CD4-positive, alpha-beta T cell treated with Interleukin-4 for 4 hours (primary cell): ENCODE results near the gene SGTA.
"Not testable (repeated sequence)": the region's sequence is repeated elsewhere in the genome, so short reads cannot be mapped to it uniquely, and the experiment has no call there.

Experiments used
- DNase-seq: peaks from one replicate; pipeline ENCODE4 v3.0.0-alpha.2; 2020

The SGTA gene

DNA sequence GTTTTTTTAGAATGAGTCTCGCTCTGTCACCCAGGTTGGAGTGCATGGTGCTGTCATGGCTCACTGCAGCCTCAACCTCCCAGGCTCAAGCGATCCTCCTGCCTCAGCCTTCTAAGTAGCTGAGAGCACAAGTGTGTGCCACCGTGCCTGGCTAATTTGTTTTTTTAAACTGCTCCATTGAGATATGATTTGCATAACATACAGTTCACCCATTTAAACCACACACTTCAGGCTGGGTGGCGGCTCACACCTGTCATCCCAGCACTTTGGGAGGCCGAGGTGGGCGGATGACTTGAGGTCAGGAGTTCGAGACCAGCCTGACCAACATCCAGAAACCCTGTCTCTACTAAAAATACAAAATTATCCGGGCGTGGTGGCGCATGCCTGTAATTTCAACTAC is 9.6 kb upstream of the SGTA start:
- not testable (repeated sequence) for DNase-seq

DNA sequence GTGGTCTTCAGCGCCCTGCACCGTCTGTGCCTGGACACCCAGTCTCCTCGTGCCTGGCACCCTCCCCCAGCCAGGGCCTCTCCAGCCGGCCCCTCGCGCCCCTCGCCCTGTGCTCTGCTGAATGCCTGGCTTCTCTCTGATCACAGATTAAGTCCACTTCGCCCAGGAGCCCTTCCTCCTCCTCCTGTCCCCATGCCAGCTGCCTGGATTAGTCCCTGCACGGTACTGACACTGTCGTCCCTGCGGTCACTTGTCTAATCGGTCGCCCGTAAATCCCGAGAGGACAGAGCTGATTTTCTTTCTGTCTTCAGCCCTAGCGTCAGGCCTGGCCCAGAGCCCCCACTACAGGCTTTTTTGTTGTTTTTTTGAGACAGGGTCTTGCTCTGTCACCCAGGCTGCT is 8.8 kb upstream of the SGTA start:
- no peak for DNase-seq

DNA sequence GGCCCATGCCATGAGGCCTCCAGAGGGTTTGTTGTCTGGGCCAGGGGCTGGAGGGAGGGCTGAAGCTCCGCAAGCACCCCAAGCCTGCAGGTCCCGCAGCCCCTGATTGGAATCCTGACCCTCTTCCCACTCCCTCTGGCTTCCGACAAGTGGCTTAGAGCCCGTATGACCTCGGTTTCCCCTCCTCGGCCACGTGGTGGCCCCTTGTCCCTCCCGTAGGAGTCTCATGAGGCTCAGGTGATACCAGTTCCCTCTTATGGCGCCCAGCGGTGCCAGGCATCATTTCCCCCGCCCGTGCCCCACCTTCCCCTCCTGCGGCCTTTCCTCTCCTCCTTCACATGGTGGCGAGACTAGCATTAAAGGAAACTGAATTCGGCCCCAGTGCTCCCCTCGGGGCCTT is 8.4 kb upstream of the SGTA start:
- DNase-seq: no peak

DNA sequence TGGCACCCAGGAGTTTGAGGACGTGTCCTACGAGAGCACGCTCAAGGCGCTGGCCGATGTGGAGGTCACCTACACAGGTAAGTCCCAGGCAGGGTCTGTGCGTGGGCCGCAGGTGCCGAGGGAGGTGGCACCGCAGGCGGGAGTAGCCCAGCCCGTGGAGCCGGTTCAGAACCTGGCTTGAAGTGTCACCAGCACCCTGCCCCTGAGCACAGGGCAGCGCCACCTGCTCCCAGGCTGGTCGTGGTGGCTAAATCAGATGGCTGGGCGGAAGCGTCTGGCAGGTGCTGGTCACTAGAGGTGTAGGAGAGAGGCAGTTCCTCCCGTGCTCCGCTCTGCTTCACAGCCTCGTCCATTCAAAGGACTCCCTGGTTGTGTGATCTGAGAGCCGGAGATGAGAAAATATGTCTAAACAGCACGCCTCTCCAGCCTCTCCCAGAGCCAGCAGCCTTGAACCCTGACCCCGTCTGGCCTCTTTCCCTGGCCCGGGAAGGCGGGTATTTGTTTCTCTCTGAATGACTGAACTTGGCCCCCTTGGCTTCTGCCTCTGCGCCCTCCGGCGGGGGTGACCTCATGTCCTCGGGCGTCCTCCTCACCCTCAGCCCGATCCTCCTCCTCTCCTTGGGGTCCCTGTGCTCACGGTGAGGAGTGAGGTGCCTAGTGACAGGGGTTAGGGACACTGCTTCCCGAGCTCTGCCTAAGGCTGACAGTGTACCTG is 7.6 kb upstream of the SGTA start:
- DNase-seq: no peak

DNA sequence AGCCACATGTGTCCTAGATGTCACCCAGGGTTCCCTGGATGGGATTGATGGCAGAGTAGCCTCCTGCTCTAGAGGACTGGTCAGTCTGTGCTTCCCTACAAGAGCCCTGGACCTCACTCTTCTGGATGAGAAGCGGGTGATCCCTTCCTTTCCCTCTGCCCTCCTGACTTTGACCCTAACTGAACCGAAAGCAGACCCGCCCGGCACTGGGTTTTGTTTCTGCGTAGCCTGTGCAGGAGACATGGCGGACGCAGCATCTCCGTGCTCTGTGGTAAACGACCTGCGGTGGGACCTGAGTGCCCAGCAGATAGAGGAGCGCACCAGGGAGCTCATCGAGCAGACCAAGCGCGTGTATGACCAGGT is 7.1 kb upstream of the SGTA start:
- no peak for DNase-seq

DNA sequence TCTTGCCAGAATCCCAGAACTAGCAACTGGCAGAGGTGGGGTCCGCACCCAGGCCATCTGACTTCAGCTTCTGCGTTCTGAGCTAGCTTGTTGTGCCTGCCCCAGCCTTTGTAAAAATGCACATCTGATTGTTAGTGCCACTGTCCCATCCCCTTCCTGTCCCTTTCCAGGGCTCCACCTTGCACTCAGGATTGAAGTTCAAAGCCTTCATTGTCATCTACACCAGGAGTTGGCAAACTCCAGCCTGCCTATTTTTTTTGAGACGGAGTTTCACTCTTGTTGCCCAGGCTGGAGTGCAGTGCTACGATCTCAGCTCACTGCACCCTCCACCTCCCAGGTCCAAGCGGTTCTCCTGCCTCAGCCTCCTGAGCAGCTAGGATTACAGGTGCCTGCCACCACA is 5.2 kb upstream of the SGTA start:
- no peak for DNase-seq

DNA sequence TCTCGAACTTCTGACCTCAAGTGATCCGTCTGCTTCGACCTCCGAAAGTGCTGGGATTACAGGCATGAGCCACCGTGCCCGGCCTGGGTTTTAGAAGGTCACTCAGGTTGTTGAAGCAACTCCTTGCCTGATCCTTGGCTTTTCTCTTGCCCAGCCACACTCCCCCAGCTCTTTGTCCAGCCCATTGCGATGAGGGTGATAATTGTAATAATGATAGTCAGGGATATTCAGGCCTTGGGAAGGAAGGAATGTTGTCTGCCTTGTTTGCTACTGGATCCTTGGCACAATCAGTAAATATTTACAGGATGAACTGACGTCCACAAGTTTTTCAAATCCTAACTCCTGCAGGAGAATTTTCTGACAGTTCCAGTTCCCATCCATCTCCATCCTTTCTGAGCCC is 4.0 kb upstream of the SGTA start:
- no peak for DNase-seq

DNA sequence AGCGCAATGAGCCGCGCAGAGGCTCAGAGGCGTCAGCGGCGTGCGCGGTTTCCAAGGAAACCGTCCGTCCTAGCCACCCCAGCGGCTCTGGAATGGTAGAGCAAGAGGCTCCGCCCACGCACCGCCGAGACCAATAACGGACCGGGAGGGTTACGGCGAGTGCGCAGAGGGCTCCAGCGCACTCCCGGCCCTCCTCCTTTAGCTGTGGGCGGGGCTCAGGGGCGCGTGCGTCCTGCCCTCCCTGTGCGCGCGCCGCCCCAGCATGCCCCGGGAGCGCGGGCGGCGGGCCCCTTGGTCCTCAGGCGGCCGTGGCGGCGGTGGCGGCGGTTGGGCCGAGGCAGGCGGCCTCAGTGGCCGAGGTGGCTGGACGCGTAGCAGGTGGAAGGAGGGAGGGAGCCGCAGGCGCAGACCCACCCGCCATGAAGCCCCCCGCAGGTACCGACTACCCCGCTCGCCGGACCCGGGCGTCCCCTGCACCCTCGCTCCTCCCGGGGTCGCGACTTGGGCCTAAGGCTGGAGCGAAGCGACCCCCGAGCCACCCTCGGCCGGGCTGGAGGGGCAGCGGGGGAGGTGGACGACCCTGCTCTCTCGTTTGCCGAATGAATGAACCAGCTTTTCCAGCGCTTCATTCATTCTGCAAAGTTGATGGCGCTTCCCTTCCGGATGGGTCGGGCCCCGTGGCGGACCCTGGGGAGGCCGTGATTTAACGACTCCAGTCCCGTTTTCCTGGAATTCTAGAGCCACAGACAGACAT is 2.3 kb upstream of the SGTA start, which contains the start of gene THOP1:
Gene THOP1, plus strand, starts transcription at position 260 of the 754 bp plus-strand sequence. Its CDS starts 160 bp downstream, at position 420.
- DNase-seq: peak; percentile 97

DNA sequence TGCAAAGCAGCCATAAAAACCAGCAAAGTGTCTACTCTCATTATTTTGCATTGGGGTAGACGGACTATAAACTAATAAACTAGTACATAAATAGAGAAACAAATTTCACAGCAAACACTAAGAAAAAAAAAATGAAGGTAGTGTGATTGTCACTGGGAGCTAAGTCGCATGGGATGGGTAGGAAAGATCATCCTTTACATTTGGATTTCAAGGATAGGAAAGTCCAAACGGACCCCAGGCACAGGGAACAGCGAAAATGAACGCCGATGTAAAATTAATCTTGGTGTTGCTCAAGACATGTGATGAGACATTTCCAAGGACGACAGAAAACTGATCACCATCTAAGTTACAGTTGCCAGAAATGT is 690 bp upstream of the SGTA start:
- no peak for DNase-seq

DNA sequence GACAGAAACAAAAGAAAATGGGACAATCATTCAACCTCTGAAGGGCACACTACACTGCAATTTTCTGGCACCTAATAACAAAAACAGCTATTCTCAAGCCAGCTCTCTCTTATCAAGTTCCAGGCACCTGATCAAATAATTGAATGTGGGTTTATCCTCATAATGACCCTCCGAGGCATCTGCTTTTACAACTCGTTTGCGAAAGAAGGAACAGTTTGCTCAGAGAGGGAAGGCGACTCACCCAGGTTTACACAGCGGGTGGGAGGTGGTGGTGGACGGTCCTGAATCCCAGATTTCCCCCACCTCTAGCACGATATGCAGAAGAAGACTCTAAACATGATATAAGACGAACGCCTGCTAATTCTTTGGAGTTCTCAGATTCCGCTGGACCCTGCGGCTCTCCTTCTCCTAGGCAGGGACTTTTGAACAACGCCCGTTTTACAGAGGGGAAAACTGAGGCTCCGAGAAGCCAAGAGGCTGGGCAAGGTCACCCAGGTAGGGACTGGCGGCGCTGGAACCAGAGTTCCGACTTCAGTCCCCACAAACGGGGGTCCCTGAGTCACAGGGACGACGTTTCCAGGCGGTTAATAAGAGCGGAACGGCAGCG is 641 bp downstream of the SGTA start:
- DNase-seq: no peak

DNA sequence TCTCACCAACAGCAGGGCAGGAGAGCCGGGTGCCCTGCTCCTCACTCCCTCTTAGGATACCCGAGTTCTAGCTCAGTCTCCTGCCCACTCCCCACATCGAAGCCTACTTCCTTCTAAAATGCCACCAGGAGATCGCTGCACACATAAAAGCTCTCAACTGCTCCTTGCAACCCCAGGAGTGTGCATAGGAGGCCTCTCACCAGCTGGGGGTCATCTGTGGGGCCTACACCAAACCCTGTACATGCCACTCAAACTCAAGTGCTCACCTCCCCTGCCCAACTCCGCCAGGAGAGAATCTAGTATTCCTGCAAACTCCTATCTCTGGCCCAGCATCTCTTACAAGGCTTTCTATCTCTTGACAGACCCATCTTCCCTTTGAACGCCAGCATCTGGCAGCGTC is 2.8 kb downstream of the SGTA start:
- no peak for DNase-seq

DNA sequence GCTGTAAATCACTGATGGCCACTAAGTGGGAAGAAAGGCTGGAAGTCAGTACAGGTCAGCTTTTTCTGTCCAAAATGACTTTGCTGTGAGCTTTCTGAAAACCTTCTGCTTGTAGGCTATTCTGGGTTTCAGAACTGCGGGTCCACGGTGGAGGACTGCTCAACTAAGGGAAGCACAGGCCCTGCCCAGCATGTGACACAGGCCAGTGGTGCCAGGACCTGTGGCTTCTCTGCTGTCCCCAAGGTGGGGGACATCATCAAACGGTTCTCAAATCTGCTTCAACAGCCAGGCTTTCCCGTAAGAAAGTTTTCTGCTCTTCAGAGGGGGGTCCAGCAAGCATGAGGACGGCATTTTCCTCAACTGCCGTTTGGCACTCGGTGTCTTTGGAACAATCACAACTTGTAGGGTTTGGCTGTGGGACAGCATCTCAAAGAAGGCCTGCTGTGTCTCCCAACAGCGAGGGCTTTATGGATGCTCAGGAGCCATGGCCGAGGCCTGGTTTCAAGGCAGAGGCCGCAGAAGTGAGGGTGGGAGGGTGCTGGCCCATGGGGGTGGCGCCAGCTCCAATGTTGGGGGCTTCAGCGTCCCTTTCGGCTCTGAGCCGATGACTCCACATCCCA is 3.8 kb downstream of the SGTA start:
- DNase-seq: no peak

DNA sequence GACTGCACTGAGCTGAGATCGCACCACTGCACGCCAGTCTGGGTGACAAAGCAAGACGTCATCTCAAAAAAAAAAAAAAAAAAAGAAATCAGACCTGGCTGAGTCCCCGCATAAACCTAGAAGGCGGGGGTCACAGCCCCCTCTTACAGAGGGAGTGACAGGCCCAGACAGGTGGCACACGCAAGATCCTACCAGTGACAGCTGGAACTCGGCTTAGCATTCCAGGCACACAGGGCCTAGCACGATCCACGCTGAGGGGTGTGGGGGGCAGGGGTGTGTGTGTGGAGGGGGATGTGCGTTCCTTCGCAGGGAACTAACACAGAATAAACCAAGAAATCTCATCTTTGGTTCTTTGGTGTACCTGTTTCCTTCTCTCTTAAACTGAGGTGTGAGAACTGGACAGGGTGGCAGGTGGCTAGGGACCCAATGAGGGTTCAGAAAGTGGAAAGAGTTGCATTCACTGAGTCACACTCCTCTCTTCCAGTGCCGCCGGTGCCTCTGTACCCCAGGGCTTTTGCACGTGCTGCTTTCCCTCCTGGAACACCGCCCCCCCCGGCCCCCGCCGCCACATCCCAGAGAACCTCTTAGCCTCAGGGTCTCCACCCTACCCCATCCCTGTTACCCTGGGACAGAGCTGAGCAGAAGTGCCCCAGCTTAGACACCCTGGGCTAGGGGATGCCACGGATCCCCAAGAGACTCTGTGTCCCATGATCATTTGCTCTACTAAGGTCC is 5.0 kb downstream of the SGTA start:
- no peak for DNase-seq

DNA sequence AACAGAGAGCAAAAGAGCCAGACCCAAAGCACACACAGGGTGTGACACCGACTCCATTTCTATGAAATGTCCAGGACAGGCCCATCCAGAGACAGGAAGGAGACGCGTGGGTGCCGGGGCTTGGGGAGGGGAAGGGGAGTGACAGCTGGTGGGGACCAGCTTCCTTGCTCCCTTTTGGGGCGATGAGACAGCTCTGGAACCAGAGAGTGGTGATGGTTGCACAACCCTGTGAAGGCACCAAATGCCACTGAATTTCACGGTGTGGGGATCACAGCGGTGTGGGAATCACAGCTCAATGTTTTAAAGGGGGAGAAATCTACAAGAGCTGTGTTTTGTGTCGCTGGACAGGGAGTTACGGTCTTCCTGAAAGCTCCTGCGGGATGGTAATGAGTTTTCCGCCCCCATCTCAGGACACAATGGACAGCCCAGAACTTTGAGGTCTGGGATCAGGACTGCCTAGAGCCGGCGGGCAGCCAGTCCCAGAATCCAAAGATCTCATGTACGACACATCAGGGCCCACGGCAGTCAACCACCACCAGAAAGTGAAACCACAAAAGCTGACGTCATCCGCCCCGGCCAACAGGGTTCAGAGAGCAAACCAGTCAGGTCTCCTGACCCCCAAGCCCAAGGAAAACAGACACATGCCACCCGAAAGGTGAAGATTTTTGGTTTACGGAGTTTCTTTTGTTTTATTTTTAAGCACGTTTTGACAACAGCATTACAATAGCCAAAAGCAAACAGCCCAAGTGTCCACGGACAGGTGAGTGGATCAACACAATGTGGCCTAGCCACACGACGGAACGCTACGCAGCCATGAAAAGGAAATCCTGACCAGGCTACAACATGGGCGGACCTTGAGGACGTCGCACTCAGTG is 7.3 kb downstream of the SGTA start:
- peak; percentile 59 for DNase-seq

DNA sequence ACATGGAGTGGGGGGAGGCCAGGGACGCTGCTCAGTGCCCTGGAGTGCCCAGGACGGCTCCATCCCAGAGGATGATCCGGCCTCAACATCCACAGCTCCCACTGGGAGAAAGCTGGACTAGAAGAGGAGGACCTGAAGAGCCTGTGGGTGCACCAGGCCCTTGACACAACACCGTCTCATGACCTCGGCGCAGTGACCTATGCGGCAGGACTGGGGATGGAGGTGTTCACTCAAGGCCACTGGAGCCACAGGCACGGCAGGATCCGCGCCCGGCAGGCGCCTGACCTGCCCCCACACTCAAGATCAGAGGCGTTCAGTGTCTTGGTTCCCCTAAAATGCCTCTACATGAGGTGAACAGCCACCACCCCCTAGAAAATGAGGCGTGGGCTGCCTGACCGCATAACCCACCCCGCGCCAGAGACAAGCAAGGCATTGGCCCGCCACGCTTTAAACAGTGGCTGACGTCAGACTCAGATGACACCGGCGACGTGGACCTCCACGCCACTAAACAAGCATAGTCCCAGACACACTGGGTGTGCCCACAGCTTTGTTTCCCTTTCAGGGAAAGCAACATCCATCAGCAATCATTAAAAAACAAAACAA is 8.0 kb downstream of the SGTA start:
- no peak for DNase-seq

DNA sequence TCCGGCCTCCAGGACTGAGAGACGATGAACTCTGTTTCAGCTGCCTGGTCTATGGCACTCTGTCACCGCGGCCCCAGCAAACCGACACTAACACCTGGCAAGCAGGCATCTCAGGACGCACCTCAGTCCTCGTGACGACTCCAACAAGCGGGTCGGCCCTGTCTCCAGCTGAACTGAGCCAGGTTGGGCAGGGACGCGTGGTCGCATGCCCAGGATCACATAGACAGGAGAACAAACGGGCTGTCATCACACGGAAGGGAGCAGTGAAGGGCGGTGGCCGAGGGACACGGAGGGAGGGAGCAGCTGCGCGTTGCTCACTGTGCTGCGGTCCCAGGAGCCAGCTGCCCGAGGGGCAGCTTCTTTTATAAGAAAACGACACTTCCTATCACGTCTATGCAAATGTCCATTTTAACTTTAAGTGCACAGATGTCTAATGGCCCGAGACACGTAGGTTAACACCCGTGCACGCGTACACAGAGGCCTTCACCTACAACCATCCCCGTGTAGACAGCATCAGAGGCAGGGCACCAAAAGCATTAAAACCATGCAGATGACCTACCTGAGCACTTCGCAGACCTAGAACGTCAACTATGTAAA is 8.9 kb downstream of the SGTA start:
- DNase-seq: no peak

DNA sequence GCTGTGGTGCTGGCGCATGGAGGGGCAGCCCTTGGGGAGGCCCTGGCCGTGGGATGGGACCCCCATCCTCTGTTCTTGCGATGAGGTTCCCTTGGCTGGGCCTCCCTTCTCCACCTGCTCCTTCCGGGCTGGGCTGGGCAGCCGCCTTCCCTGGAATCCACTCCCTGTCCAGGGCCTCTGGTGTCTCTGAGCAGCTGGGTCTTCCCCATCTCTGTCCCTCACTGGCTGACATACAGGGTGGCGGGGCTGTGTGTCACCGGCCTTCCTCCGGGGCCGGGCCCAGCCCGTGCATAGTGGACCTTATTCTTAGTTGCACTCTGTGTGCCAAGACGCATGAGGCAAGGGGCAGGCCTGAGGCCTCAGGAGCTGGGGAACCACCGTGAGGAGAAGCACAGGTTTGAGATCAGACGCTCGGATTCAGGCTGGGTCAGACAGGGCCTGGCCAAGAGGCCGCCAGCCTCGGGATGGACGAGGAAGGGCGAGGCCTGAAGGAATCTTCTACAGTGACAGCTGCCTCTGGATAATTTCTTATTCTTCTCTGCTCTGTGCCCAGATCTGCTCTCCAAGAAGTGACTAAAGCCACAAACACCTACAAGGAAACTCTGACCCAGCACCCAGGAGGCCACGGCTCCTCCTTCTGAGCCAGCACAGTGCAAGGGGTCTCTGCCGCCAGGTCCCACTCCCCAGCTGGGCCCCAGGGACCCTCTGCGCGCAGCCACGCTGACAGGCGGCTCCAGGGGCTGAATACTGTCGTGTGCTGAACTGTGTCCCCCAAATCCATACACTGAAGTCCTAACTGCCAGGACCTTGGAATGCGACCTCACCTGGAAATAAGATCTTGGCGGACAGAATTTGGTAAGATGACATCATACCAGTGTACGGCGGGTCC is 11.0 kb downstream of the SGTA start:
- no peak for DNase-seq

DNA sequence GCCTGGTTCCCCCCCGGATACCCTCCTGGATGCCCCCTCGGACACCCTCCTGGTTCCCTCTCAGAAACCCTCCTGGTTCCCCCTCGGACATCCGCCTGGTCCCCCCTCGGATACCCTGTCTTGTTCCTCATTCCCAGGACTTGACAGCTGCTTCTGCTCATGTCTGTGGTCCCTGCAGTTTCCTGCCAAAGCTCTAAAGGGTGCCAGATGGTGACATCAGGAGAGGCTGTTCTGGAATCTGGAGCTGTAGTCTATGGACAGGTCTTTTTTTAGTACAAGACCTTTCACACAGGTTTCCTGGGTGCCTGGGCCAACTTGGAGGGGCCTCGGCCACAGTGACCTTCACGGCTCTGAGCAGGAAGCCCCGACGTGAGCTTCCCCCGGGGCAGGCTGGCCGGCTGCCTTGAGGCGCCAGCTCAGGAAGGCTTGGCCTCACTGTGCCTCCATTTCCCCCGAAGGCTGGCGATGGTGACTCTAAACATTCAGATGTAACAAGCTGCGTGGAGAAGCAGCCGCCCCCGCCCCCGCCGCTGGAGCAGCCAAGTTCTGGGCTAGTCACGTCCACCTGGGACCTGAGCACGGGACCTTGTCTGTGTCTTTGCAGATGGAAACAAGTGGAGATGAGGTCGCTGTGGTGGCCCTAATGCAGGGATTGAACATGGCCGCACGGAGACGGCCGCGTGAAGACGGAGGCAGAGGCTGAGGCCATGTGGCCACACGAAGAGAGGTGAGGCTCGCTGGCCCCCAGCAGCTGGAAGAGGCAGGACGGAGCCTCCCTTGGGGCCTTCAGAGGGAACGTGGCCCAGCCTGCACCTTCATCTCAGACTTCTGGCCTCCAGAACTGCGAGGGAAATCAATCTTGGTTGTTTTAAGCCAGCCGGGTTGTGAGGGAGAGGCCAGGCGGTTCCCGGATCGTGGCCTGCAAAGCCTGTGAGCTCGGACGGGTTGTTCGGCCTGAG is 12.7 kb downstream of the SGTA start:
- no peak for DNase-seq

DNA sequence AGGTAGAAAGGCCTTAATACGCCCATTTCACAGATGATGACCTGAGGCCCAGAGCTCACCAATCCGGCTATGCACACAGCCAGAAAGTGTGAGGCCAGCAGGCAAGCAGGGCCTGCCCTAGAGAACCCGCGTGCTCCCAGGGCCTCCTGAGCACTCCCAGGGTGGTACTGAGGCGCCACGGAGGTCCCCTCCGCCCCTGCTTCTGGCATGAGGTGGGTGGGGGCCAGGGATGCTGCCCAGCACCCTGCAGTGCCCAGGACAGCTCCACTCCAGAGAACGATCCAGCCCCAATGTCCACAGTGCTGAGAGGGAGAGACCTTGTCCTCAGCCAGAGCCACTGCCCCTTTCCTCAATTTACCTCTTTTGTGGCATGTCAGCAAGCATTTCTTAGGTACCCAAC is 13.9 kb downstream of the SGTA start:
- DNase-seq: no peak
